Breast epithelium (tissue), 4 donors: ENCODE measurements around the gene EML1. TPM values are rescaled to one million over a fixed set of nuclear protein-coding genes. Genes with fewer than 3 reads are reported as not detected.

Source experiments
- DNase-seq, 2 donors: peaks; one replicate each; pipeline ENCODE4 v3.0.0-alpha.2; 2019; ENCODE audit warnings: low spot score in 2 of 2
- H3K27ac ChIP-seq, 2 donors: fragments of 200-600 bp; sonication (generic) in 1 of 2; one replicate each; pipeline ENCODE4 v1.5.1; 2016 to 2019; ENCODE audit warnings: mild to moderate bottlenecking in 1 of 2
- H3K27me3 ChIP-seq, 2 donors: fragments of 200-600 bp; sonication (generic) in 1 of 2; one replicate each; pipeline versions ENCODE4 v1.5.1 to v1.6.0; 2017 to 2019; ENCODE audit warnings: control low read depth in 1 of 2, mild to moderate bottlenecking in 1 of 2
- H3K36me3 ChIP-seq: fragments of 200-600 bp; one replicate; pipeline ENCODE4 v1.5.1; 2019
- H3K4me1 ChIP-seq, 2 donors: fragments of 200-600 bp; sonication (generic); one replicate each; pipeline ENCODE4 v1.5.1; 2016 to 2019; ENCODE audit warnings: control low read depth in 1 of 2
- H3K4me3 ChIP-seq, 3 donors: fragments of 200-600 bp; sonication (generic); 1 replicate in 2 of 3; 2 replicates in 1 of 3; pipeline ENCODE4 v1.5.1; 2016 to 2019; ENCODE audit warnings: mild to moderate bottlenecking in 3 of 3, moderate library complexity in 2 of 3
- H3K9me3 ChIP-seq, 2 donors: fragments of 200-600 bp; sonication (generic) in 1 of 2; one replicate each; pipeline ENCODE4 v1.5.1; 2016 to 2019; ENCODE audit warnings: control low read depth in 1 of 2
- CTCF ChIP-seq, 3 donors: fragments of 450-650 bp; IDR thresholded peaks; one replicate each; pipeline ENCODE4 v1.5.1; 2016 to 2017; ENCODE audit warnings: antibody characterized with exemption in 3 of 3, mild to moderate bottlenecking in 3 of 3, moderate library complexity in 3 of 3
- POLR2A ChIP-seq: fragments of 450-650 bp; IDR thresholded peaks from one replicate; pipeline ENCODE4 v1.6.1; 2016; ENCODE audit warnings: antibody characterized with exemption, mild to moderate bottlenecking, moderate library complexity
- POLR2AphosphoS5 ChIP-seq, 3 donors: sonication (generic); formaldehyde crosslinking; IDR thresholded peaks; one replicate each; pipeline ENCODE4 v1.6.1; 2017; ENCODE audit warnings: antibody characterized with exemption in 3 of 3
- intact Hi-C: fragments of 100-400 bp; cut with DNase I; formaldehyde crosslinking; loops from one replicate; pipeline ENCODE4 v1.15.1; 2023; ENCODE audit warnings: low total_unique reads
- total RNA-seq, 3 donors: library from RNA; depleted of rRNA; stranded (reverse); fragments of >200 nt; gene quantifications; one replicate each; pipeline ENCODE4 v1.1.0, GENCODE V29; 2016

The EML1 gene
- total RNA-seq, 3 donors from 2014 or later: 11.3 to 26.1 (median 25.9) TPM

GRCh38 chr14:99879401-99880295 is 86.4 kb downstream of the EML1 start:
- intact Hi-C loops: no loop called here
- no peaks in the 10 kb centered on the region for H3K4me1 ChIP-seq
- H3K4me3 ChIP-seq: no peak overlapping the region
- DNase-seq: no peak
- no peaks in the 10 kb centered on the region for H3K27me3 ChIP-seq
- no peaks in the 10 kb centered on the region for H3K36me3 ChIP-seq
- TF ChIP-seq CTCF (IDR thresholded peaks at IDR 0.05) (no peak), POLR2AphosphoS5 (IDR thresholded peaks at IDR 0.05) (no peak), POLR2A (no peak)
- no peaks in the 10 kb centered on the region for H3K9me3 ChIP-seq
- peak overlapping the region in 1 of 2 donors; percentile 86 for H3K27ac ChIP-seq

- Histone ChIP-seq H3K27me3 (no peaks in the 10 kb centered on the region), H3K36me3 (no peaks in the 10 kb centered on the region), H3K4me1 (no peaks in the 10 kb centered on the region), H3K9me3 (no peaks in the 10 kb centered on the region), H3K27ac (peak overlapping the region in 1 of 2 donors; percentile 86), H3K4me3 (no peak overlapping the region)
- DNase-seq: no peak
- TF ChIP-seq POLR2AphosphoS5 (IDR thresholded peaks at IDR 0.05): no peak
- intact Hi-C loops: no loop called here
Observed at GRCh38 chr14:99880651-99881420, 87.6 kb downstream of the EML1 start.

- Histone ChIP-seq H3K4me3 (no peak overlapping the region), H3K36me3 (no peaks in the 10 kb centered on the region), H3K27ac (no peak overlapping the region), H3K4me1 (no peaks in the 10 kb centered on the region), H3K27me3 (no peaks in the 10 kb centered on the region), H3K9me3 (no peaks in the 10 kb centered on the region)
- no peak for DNase-seq
- TF ChIP-seq POLR2A (no peak), CTCF (IDR thresholded peaks at IDR 0.05) (no peak), POLR2AphosphoS5 (IDR thresholded peaks at IDR 0.05) (no peak)
- intact Hi-C loops: no loop called here
Observed at GRCh38 chr14:99883866-99884650, 90.8 kb downstream of the EML1 start.

GRCh38 chr14:99884834-99885648 is 91.8 kb downstream of the EML1 start:
- no peak overlapping the region for H3K27ac ChIP-seq
- intact Hi-C loops: loop anchor here (5.0 kb wide), 1 partner anchor 158 kb away; no protein-coding TSS in a partner anchor
- H3K36me3 ChIP-seq: no peaks in the 10 kb centered on the region
- TF ChIP-seq CTCF (IDR thresholded peaks at IDR 0.05): peak; percentile 48 to 81 (median 70)
- no peak for TF ChIP-seq POLR2A
- no peak overlapping the region for H3K4me3 ChIP-seq
- no peaks in the 10 kb centered on the region for H3K4me1 ChIP-seq
- no peak for DNase-seq
- H3K9me3 ChIP-seq: no peaks in the 10 kb centered on the region
- H3K27me3 ChIP-seq: no peaks in the 10 kb centered on the region

GRCh38 chr14:99885649-99885958 is 92.4 kb downstream of the EML1 start:
- intact Hi-C loops: loop anchor here (5.0 kb wide), 1 partner anchor 158 kb away; no protein-coding TSS in a partner anchor
- DNase-seq: no peak
- no peak for TF ChIP-seq POLR2A
- no peak for TF ChIP-seq POLR2AphosphoS5 (IDR thresholded peaks at IDR 0.05)
- no peak for TF ChIP-seq CTCF (IDR thresholded peaks at IDR 0.05)
- H3K9me3 ChIP-seq: no peaks in the 10 kb centered on the region
- no peak overlapping the region for H3K27ac ChIP-seq
- H3K36me3 ChIP-seq: no peaks in the 10 kb centered on the region
- H3K4me3 ChIP-seq: no peak overlapping the region
- no peaks in the 10 kb centered on the region for H3K4me1 ChIP-seq
- no peaks in the 10 kb centered on the region for H3K27me3 ChIP-seq
